Keratinocyte (primary cell): ENCODE measurements around the gene CLCNKB. TPM values are rescaled to one million over a fixed set of nuclear protein-coding genes. Genes with fewer than 3 reads are reported as not detected.

ENCODE experiments used
- DNase-seq: peaks from one replicate; pipeline ENCODE4 v3.0.0-alpha.2; 2011; ENCODE audit warnings: low read depth, missing footprints, low spot score
- FAIRE-seq: peaks from 2 replicates; lab custom pipeline; 2011; peaks lifted over from hg19 to GRCh38; lab: Jason Lieb, UNC
- H2AFZ ChIP-seq: 2 replicates; pipeline ENCODE4 v1.6.0; 2012; ENCODE audit warnings: low read length, control low read depth, inconsistent platforms; ENCODE audit not compliant: control insufficient read depth
- H3K27ac ChIP-seq: 2 replicates; pipeline ENCODE4 v1.5.1; 2011; ENCODE audit warnings: low read length; ENCODE audit not compliant: control insufficient read depth, insufficient read depth
- H3K27me3 ChIP-seq: 3 replicates; pipeline ENCODE4 v1.6.0; 2011; ENCODE audit warnings: low read length; ENCODE audit not compliant: control insufficient read depth, insufficient read depth; ENCODE audit errors: extremely low read depth
- H3K36me3 ChIP-seq, 2 experiments: 2 replicates in 1 of 2; 3 replicates in 1 of 2; pipeline ENCODE4 v1.5.1; 2011; ENCODE audit warnings: low read length in 2 of 2, mild to moderate bottlenecking in 1 of 2; ENCODE audit not compliant: control insufficient read depth in 2 of 2, insufficient read depth in 2 of 2; ENCODE audit errors: extremely low read depth in 1 of 2
- H3K4me1 ChIP-seq: 3 replicates; pipeline ENCODE4 v1.5.1; 2011; ENCODE audit warnings: low read length; ENCODE audit not compliant: control insufficient read depth, insufficient read depth; ENCODE audit errors: extremely low read depth
- H3K4me2 ChIP-seq: 3 replicates; pipeline ENCODE4 v1.6.0; 2011; ENCODE audit warnings: low read depth, low read length; ENCODE audit not compliant: control insufficient read depth, insufficient read depth; ENCODE audit errors: extremely low read depth
- H3K4me3 ChIP-seq, 3 experiments: fragments of 200-600 bp in 1 of 3; sonication (generic) in 1 of 3; 2 replicates in 2 of 3; 3 replicates in 1 of 3; pipeline ENCODE4 v1.5.1; 2011 to 2016; ENCODE audit warnings: low read length in 3 of 3, mild to moderate bottlenecking in 3 of 3, control low read depth in 2 of 3, inconsistent platforms in 1 of 3, low read depth in 1 of 3, mixed read lengths in 1 of 3, mixed run types in 1 of 3, moderate library complexity in 1 of 3; ENCODE audit not compliant: control insufficient read depth in 2 of 3, insufficient read depth in 2 of 3; ENCODE audit errors: extremely low read depth in 1 of 3
- H3K79me2 ChIP-seq: 2 replicates; pipeline ENCODE4 v1.6.0; 2012; ENCODE audit warnings: low read length; ENCODE audit not compliant: control insufficient read depth, insufficient read depth
- H3K9ac ChIP-seq: 3 replicates; pipeline ENCODE4 v1.6.0; 2011; ENCODE audit warnings: low read length; ENCODE audit not compliant: control insufficient read depth, insufficient read depth; ENCODE audit errors: extremely low read depth
- H3K9me1 ChIP-seq: 3 replicates; pipeline ENCODE4 v1.6.0; 2011; ENCODE audit warnings: low read length; ENCODE audit not compliant: control insufficient read depth, insufficient read depth; ENCODE audit errors: extremely low read depth
- H3K9me3 ChIP-seq: 2 replicates; pipeline ENCODE4 v1.5.1; 2012; ENCODE audit warnings: low read depth, low read length; ENCODE audit not compliant: control insufficient read depth
- H4K20me1 ChIP-seq: 3 replicates; pipeline ENCODE4 v1.6.0; 2011; ENCODE audit warnings: low read length; ENCODE audit not compliant: control insufficient read depth, insufficient read depth; ENCODE audit errors: extremely low read depth
- EZH2 ChIP-seq: IDR thresholded peaks from one replicate; pipeline ENCODE4 v1.6.1; 2012; ENCODE audit warnings: inconsistent platforms, mild to moderate bottlenecking, low read length, moderate library complexity
- dilution Hi-C: fragments of 300-500 bp; cut with MboI; formaldehyde crosslinking; loops from one replicate; pipeline ENCODE4 v1.7.0; 2020; ENCODE audit warnings: low sequenced_read_pairs; ENCODE audit not compliant: extremely low pct_ligation_motif_present
- polyA plus RNA-seq, 5 experiments: library from polyadenylated mRNA; depleted of rRNA in 3 of 5; stranded (reverse) in 3 of 5; stranded (forward) in 1 of 5; unstranded in 1 of 5; fragments of >200 nt; gene quantifications; 1 replicate in 1 of 5; 2 replicates in 3 of 5; 3 replicates in 1 of 5; pipeline versions ENCODE4 v1.2.1 to v1.2.3, GENCODE V29; 2011 to 2012; ENCODE audit warnings: missing spikeins in 2 of 5, low read depth in 1 of 5, low replicate concordance in 1 of 5
- TF ChIP-seq, protein P1 (sequence below), 3 experiments: IDR thresholded peaks in 1 of 3; conservative IDR thresholded peaks in 1 of 3; optimal IDR thresholded peaks in 1 of 3; 2 replicates in 2 of 3; 3 replicates in 1 of 3; pipeline versions ENCODE3 to v1.5.1; 2011; ENCODE audit warnings: low read length in 3 of 3, mild to moderate bottlenecking in 3 of 3, moderate library complexity in 2 of 3, control low read depth in 1 of 3, inconsistent platforms in 1 of 3; ENCODE audit not compliant: insufficient read depth in 2 of 3; ENCODE audit errors: extremely low read depth in 1 of 3

The CLCNKB gene
- polyA plus RNA-seq, 1 donor (not counting 4 experiments of a cell fraction or from before 2014, with no cell fraction given) = not detected

DNA sequence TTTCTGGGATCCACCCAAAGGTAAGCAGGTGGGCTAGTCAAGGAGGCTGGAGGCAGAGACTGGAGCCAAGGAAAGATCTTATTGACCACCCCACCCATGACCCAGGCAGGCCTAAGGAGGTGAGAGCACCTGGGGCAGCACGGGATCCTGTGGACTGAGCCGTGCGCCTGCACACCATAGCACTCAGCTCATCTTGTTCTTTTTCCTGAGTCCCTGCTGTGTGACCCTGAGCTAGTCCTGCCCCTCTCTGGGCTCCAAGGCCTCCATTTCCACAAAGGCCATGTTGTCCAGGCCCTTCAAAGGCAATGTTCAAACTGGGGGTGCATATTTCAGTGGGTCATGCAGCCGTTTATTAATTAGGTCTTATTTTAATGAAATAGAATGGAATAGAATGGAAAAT lies 22.7 kb downstream of the CLCNKB start:
- Histone ChIP-seq H3K4me1 (peaks cover 2% of the 10 kb centered on the region), H3K4me3 (no peak overlapping the region), H3K9me1 (no peaks in the 10 kb centered on the region), H3K9me3 (no peaks in the 10 kb centered on the region), H3K27me3 (peaks cover 9% of the 10 kb centered on the region), H3K9ac (no peak overlapping the region), H4K20me1 (no peaks in the 10 kb centered on the region), H3K79me2 (no peaks in the 10 kb centered on the region), H3K36me3 (no peaks in the 10 kb centered on the region), H2AFZ (no peak overlapping the region), H3K27ac (no peak overlapping the region), H3K4me2 (no peak overlapping the region)
- dilution Hi-C loops = no loop called here
- no peak for TF ChIP-seq EZH2
- TF ChIP-seq, protein P1, sequence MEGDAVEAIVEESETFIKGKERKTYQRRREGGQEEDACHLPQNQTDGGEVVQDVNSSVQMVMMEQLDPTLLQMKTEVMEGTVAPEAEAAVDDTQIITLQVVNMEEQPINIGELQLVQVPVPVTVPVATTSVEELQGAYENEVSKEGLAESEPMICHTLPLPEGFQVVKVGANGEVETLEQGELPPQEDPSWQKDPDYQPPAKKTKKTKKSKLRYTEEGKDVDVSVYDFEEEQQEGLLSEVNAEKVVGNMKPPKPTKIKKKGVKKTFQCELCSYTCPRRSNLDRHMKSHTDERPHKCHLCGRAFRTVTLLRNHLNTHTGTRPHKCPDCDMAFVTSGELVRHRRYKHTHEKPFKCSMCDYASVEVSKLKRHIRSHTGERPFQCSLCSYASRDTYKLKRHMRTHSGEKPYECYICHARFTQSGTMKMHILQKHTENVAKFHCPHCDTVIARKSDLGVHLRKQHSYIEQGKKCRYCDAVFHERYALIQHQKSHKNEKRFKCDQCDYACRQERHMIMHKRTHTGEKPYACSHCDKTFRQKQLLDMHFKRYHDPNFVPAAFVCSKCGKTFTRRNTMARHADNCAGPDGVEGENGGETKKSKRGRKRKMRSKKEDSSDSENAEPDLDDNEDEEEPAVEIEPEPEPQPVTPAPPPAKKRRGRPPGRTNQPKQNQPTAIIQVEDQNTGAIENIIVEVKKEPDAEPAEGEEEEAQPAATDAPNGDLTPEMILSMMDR (optimal IDR thresholded peaks at IDR 0.05 in 1 of 3, IDR thresholded peaks at IDR 0.05 in 1 of 3, conservative IDR thresholded peaks at IDR 0.05 in 1 of 3; ENCODE audit: extremely low read depth in 1 of 3, insufficient read depth in 2 of 3, low read length in 3 of 3) = no peak
- DNase-seq (no peak), FAIRE-seq (no peak)

DNA sequence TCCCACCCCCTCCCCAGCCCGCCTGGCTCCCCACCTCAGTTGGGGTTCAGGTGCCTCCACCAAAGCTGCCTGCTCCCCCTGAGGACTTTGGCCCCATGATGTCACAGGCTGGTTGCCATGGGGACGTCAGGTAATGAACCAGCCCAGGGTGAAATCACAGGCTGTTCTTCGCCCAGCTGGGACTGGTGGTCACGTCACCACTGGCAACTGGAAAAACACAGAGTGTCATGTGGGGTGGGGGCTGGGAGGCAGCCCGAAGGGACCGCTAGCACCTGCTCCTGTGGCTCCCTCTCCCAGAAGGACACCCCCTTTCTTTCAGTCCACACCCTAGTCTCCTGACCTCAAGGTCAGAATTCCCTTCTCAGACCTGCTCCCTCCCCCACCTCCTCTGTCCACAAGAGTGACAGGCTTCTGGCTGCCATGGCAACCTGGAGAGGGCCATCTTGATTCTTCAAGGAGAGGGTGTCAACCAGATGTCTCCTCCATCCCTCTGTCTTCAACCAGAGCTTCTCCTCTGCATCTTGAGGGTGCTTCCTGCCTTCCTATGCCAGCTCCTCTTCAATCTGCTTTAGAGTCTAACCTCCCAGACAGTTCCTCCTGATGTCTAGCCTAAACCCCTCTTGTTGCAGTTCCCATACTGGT lies 23.7 kb downstream of the CLCNKB start:
- Histone ChIP-seq H3K79me2 (no peaks in the 10 kb centered on the region), H3K27me3 (peaks cover 11% of the 10 kb centered on the region), H3K4me2 (no peak overlapping the region), H3K9ac (no peak overlapping the region), H3K9me1 (no peaks in the 10 kb centered on the region), H3K36me3 (no peaks in the 10 kb centered on the region), H3K4me3 (no peak overlapping the region), H4K20me1 (no peaks in the 10 kb centered on the region), H3K27ac (no peak overlapping the region), H2AFZ (no peak overlapping the region), H3K4me1 (peaks cover 2% of the 10 kb centered on the region), H3K9me3 (no peaks in the 10 kb centered on the region)
- no peak for FAIRE-seq
- TF ChIP-seq, protein P1 (optimal IDR thresholded peaks at IDR 0.05 in 1 of 3, IDR thresholded peaks at IDR 0.05 in 1 of 3, conservative IDR thresholded peaks at IDR 0.05 in 1 of 3; ENCODE audit: extremely low read depth in 1 of 3, insufficient read depth in 2 of 3, low read length in 3 of 3) = no peak
- no peak for TF ChIP-seq EZH2
- DNase-seq = no peak
- dilution Hi-C loops = no loop called here
